Activated CD8-positive, alpha-beta memory T cell treated with anti-CD3 and anti-CD28 coated beads for 1 hour (primary cell): ENCODE data around the gene DCUN1D3.
"Not testable (repeated sequence)": the region's sequence is repeated elsewhere in the genome, so short reads cannot be mapped to it uniquely, and the experiment has no call there.

Experiments
- DNase-seq, 2 donors: peaks; one replicate each; pipeline ENCODE4 v3.0.0-alpha.2; 2020; ENCODE audit warnings: low read depth in 1 of 2; ENCODE audit errors: extremely low read depth in 1 of 2

Gene DCUN1D3

GRCh38 chr16:20866145-20866772 lies 33.9 kb downstream of the DCUN1D3 start:
- no peak for DNase-seq

DNA sequence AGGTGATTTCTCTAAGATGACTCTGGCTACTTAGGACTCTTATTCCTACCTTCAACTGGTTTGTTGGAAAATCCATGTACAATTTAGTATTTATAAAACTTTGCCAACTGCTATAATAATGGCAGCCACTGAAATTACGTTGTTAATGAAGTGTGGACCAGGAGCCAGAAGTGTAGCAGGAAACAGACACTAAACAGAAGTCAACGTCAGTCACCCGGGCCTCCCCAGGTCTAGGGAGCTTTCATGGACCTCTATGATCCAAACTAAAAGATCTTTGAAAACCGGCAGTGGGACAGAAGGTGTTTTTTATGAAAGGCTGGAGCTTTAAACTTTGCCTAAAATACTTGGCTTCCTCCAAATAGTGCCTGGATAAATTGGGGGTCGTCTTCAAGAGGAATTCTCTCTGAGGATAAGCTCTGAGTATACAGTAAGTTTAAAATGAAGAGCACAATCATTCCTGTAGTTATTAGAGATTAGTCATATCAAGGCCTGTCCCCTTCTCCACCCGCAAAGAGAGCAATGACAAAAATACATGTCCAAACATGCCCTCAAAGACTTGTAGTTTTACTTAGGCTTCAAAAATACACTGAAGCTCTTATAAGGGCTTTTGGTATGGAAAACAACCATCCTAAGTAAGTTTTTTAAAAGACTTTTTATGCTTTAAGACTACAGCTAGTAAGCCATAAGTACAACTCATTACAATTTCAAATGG lies 34.6 kb downstream of the DCUN1D3 start:
- no peak for DNase-seq

DNA sequence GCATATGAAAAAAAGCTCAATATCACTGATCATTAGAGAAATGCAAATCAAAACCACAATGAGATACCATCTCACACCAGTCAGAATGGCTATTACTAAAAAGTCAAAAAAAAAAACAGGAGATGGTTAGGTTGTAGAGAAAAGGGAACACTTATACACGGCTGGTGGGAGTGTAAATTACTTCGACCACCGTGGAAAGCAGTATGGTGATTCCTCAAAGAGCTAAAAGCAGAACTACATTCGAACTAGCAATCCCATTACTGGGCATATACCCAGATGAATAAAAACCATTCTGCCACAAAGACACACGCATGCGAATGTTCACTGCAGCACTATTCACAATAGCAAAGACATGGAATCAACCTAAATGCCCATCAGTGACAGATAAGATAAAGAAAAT lies 35.8 kb downstream of the DCUN1D3 start:
- not testable (repeated sequence) for DNase-seq

GRCh38 chr16:20862162-20862960 lies 37.8 kb downstream of the DCUN1D3 start:
- no peak for DNase-seq

DNA sequence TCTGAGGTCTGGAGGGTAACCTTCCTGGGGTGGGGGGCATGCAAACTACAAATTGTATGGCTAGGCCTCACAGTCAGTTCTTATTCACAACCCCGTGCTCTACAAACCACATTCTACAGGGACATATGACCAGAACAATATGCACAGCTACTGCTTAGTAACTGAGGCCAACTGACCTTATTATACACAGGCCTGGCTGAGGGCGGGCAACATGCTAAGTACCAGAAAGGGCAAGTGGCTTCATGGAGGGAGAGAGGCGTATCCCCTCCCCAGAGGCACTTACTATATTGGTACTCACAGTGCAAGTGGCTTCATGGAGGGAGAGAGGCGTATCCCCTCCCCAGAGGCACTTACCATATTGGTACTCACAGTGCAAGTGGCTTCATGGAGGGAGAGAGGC lies 39.2 kb downstream of the DCUN1D3 start:
- DNase-seq = not testable (repeated sequence)

DNA sequence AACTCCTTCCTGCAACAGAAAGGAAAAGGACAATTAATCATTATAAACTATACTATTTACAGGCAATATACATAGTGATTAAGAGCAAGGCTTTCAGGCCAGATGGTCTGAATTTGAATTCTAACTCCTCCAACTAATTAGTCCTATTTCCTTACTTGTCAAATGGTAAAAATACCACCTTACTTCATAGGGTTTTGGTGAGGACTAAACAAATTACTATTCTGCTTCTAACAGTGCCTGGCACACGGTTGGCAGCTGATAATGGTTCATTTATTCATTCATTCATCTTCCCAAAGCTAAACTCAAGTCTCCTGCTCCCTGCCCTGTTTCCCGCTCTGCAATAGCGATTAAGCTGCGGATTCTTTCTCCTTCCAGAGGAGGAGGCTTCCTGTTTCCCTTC lies 39.8 kb downstream of the DCUN1D3 start:
- no peak for DNase-seq

GRCh38 chr16:20859699-20860098 lies 40.5 kb downstream of the DCUN1D3 start:
- no peak for DNase-seq

DNA sequence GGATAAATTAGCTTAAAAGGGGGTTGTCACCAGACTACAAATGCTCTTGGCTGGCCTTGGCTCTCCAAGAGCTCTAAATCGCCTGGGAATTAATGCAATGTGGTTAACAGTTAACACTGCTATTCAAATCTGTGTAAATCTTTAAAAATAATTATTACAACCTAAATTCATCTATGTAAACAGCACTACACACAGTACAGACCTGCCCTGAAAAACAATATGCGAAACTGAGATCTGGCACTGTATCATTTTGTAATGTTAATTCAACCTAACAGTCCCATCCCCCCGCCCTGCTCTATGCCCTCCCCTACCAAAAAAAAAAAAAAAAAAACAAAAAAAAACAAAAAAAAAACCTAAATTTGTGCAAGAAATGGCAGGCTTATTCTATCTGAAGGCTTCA lies 40.9 kb downstream of the DCUN1D3 start:
- DNase-seq = no peak

- DNase-seq = no peak
These were observed 42.9 kb downstream of the DCUN1D3 start for GRCh38 chr16:20857281-20857680.

DNA sequence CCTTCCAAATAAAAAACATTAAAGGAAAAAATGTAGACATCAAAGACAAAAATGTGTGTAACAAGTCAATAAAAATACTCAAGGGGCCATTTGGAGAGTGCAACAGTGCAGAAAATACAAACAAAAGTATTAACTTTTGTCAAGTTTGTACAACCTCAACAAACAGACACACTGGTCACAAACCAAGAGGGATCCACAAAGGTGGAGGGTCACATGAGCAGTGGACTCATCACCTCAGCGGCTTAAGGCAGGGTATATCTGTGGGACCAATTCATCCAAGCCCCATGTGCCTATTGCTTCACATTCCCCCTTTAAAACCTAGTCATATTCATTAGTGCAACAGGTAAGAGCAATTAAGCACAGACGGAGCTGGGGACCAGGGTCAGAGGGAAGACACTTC lies 45.2 kb downstream of the DCUN1D3 start:
- DNase-seq = no peak

DNA sequence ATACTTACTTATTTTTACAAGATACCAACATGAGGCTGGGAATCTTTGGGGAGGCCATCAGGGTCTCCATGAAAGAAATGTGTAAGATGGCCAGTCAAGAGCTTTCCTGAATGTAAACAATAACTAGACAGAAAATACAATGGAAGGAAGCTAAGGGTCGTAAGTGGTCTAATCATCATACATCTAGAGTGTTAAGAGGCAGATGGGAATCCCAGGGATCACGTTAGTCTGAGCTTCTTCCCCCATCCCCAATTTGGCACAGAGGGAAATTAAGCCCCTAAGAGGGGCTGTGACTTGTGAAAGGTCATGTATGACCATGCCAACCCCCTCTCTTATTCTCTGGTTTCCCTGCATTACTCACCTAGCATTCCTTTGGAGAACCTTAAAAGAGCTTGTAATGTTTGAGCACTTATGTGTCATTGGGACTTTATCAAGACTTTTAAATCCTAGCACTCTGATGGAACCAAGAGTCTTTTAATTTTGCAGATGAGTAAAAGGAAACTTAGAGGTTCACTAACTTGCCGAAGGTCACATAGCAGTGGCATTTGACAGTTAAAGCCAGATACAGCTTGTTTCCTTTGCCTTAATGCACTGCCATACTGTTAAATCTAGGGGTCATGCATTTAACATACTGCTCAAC lies 46.1 kb downstream of the DCUN1D3 start:
- DNase-seq = no peak

GRCh38 chr16:20853143-20853542 lies 47.0 kb downstream of the DCUN1D3 start:
- DNase-seq = no peak

GRCh38 chr16:20851601-20852000 lies 48.6 kb downstream of the DCUN1D3 start:
- DNase-seq = no peak

DNA sequence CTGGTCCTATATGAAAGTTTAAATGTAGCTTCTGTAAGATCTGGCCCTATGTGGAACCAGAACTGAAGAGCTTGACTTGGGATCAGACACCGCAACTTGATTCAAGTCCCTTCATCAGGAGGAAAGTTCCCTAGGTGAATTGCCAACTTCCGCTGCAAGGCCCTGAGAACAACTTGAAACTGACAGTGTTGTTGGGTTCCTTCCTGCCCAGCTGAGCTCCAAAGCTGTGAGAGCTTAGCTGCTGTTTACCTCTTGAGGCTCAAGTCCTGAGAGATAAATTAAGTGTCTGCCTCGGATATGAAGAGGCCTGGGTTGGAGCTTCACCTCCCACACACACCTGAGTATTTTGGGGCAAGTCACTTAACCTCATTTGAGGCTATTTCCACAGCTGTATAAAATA lies 49.2 kb downstream of the DCUN1D3 start:
- no peak for DNase-seq

DNA sequence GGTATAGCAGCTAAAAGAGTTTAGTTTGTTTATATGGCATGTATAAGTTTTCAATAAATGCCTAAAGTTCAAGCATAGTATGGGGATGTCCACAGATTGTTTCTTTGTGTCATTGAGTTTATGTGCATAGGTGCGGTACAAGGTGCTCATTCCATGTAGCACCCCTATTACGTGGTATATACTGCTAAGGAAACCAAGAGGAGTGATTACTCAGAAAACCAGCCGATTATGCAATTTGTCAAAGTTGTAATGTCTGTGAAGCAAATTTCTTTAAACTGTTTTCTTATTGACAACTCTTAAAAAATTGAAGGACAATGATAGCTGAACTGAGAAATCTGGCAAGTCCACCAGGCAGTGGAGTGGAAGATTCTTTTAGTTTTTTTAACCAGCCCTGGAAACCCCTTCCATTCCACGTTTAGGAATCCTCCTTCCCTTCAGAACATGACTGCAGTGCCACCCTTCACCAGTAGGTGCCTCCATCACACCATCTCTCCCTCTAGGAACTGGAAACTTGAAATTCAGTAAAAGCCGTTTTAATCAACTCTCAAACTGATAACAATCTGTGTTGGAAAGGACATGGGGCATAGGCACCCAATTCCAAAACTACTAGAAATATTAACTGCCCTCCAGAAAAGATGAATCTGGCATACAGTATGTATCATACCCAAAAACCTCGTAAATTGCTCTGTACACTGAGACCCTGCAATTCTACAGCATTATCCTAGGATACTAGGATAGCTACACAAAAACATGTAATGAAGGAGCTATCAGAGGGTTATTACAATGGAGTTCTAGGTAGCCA lies 50.4 kb downstream of the DCUN1D3 start:
- peak; percentile 22 to 41 for DNase-seq

DNA sequence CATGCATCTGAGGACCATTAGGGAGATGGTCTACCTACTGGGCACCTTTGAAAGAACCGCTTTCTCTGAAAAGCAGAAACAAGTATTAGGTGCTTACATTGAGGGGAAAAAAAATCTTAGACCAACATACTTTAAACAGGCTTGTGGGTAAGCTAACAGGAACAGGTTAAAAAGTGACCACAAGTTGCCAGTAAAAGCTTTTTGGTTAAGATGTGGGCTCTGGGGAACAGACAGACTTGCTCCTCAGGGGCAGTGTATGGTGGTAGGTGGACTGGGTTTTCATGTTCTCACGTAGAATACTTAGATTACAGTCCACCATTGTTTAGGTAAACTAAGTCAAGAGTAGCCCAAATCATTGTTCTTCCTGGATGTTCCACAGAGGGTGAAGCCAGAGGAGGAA lies 52.6 kb downstream of the DCUN1D3 start:
- no peak for DNase-seq

DNA sequence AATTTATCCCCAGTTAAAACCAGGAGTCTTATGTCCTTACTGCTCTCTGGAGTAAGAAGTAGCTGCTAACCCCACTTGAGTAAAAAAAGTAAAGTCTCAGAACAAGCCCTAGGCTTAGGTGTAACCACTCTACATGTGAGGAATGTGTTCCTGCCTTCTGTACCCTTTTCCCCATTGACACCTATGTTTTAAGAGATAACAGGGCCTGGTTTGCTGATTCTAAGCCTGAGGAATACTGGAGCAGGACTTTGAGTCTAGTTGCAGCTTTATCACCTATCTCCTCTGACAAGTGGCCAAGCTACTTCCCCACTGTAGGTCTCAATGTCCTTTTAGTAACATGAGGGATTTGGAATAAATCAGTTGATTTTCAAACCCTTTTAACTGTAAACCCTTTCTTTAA lies 53.6 kb downstream of the DCUN1D3 start:
- DNase-seq = no peak

GRCh38 chr16:20846030-20846429 lies 54.1 kb downstream of the DCUN1D3 start:
- DNase-seq = no peak

- no peak for DNase-seq
These were observed 55.6 kb downstream of the DCUN1D3 start for GRCh38 chr16:20844588-20844987.

GRCh38 chr16:20844054-20844453 lies 56.1 kb downstream of the DCUN1D3 start:
- no peak for DNase-seq

DNA sequence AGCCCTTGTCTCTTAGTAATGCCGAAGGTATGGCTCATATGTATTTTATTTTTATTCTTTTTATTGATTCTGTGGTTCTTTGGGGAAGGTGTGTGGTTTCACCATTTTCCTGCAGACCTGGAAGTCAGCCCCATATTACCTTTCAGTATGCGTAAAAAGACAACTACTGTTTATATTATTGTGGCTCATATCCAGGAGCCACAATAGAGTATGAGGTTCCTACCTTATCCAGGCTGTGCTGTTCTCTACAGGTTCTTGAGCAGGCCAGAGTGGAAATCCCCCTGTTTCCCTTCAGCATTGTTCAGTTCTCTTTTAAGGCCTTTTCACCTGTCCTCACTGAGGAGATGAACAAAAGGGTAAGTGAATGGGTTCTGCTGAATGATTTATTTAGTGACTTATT lies 60.7 kb downstream of the DCUN1D3 start:
- no peak for DNase-seq
